Lower leg skin (tissue), 4 donors: ENCODE data around the gene UVSSA. TPM values are rescaled to one million over a fixed set of nuclear protein-coding genes. Genes with fewer than 3 reads are reported as not detected.

ENCODE experiments used
- DNase-seq, 2 donors: peaks; one replicate each; pipeline ENCODE4 v3.0.0-alpha.2; 2019; ENCODE audit warnings: low spot score in 2 of 2
- H3K4me3 ChIP-seq: fragments of 200-600 bp; sonication (generic); 2 replicates; pipeline ENCODE4 v1.5.1; 2017; ENCODE audit warnings: mild to moderate bottlenecking, low read depth; ENCODE audit not compliant: poor library complexity, severe bottlenecking
- CTCF ChIP-seq, 3 donors: fragments of 450-650 bp; IDR thresholded peaks; one replicate each; pipeline ENCODE4 v1.5.1; 2016; ENCODE audit warnings: antibody characterized with exemption in 3 of 3, mild to moderate bottlenecking in 3 of 3, moderate library complexity in 2 of 3
- POLR2A ChIP-seq, 2 donors: fragments of 450-650 bp; IDR thresholded peaks; one replicate each; pipeline ENCODE4 v1.6.1; 2016 to 2017; ENCODE audit warnings: antibody characterized with exemption in 2 of 2, mild to moderate bottlenecking in 1 of 2, moderate library complexity in 1 of 2
- WGBS, 2 donors: methylation state at CpG; one replicate each; pipeline ENCODE4 v1.1.5; 2018; 5-methylcytosine and 5-hydroxymethylcytosine counted together
- intact Hi-C: fragments of 100-400 bp; cut with DNase I; formaldehyde crosslinking; loops from one replicate; pipeline ENCODE4 v1.15.0; 2023; ENCODE audit warnings: low total_unique reads
- total RNA-seq, 4 donors: library from RNA; depleted of rRNA; stranded (reverse); fragments of >200 nt; gene quantifications; one replicate each; pipeline ENCODE4 v1.1.0, GENCODE V29; 2016

The UVSSA gene
- 10 to 100 TPM; 18.2 to 57.4 (median 25.7) TPM for total RNA-seq

- WGBS, 2 donors = 1% methylated on average over 15 to 71 of the region's 76 CpGs
- peak; percentile 100 for DNase-seq
- TF ChIP-seq CTCF (IDR thresholded peaks at IDR 0.05) = no peak
- TF ChIP-seq POLR2A (IDR thresholded peaks at IDR 0.05) = no peak
- peak within 1 kb of the TSS; percentile 85 for H3K4me3 ChIP-seq
- intact Hi-C loops = loop anchor here (5.0 kb wide), 1 partner anchor 100 kb away; the partner anchor contains the start of gene CTBP1
Measured at GRCh38 chr4:1346781-1347409, at the start of gene UVSSA. UVSSA (plus strand) TSS chr4:1347208; CDS start chr4:1348092, 884 bp downstream.

- intact Hi-C loops = no loop called here
- WGBS, 2 donors = 78 to 88% methylated on average over 32 of the region's 32 CpGs
- peak in 1 of 2 donors; percentile 74 for DNase-seq
- no peak overlapping the region for H3K4me3 ChIP-seq
- TF ChIP-seq CTCF (IDR thresholded peaks at IDR 0.05) (no peak), POLR2A (IDR thresholded peaks at IDR 0.05) (no peak)
Measured at GRCh38 chr4:1297456-1298325, 49.3 kb upstream of the UVSSA start.

- H3K4me3 ChIP-seq = no peak overlapping the region
- TF ChIP-seq CTCF (IDR thresholded peaks at IDR 0.05) (no peak), POLR2A (IDR thresholded peaks at IDR 0.05) (no peak)
- WGBS, 2 donors = 96 to 97% methylated on average over 7 of the region's 7 CpGs
- intact Hi-C loops = no loop called here
- no peak for DNase-seq
Measured at GRCh38 chr4:1298461-1298860, 48.5 kb upstream of the UVSSA start.

GRCh38 chr4:1299301-1299860, 47.6 kb upstream of the UVSSA start:
- no peak overlapping the region for H3K4me3 ChIP-seq
- WGBS, 2 donors = 76 to 89% methylated on average over 15 of the region's 15 CpGs
- intact Hi-C loops = no loop called here
- no peak for DNase-seq
- TF ChIP-seq POLR2A (IDR thresholded peaks at IDR 0.05) = no peak
- TF ChIP-seq CTCF (IDR thresholded peaks at IDR 0.05) = no peak

- peak in 1 of 2 donors; percentile 60 for DNase-seq
- no peak for TF ChIP-seq CTCF (IDR thresholded peaks at IDR 0.05)
- TF ChIP-seq POLR2A (IDR thresholded peaks at IDR 0.05) = no peak
- no peak overlapping the region for H3K4me3 ChIP-seq
- 71 to 72% methylated on average over 40 of the region's 40 CpGs for WGBS, 2 donors
- intact Hi-C loops = no loop called here
Measured at GRCh38 chr4:1300466-1301455, 46.2 kb upstream of the UVSSA start.
